ENCODE results near the gene TIGD4. TPM values are rescaled to one million over a fixed set of nuclear protein-coding genes. Genes with fewer than 3 reads are reported as not detected.

Gene TIGD4
- total RNA-seq = 0.16 TPM in 1 of 2 replicates, not detected in the other

GRCh38 chr4:152779513-152780266 is at the start of gene TIGD4, which contains the start of gene ARFIP1:
TSS of gene TIGD4 (minus strand) at chr4:152779730. CDS start at chr4:152771004, 8,726 bp downstream.
TSS of gene ARFIP1 (plus strand) at chr4:152779954. CDS start at chr4:152829634, 49,680 bp downstream.

Other genes with a start within 250 kb of the TIGD4 start
- 14.4 and 27.4 TPM in 2 replicates for gene FBXW7, start 243.6 kb downstream of the TIGD4 start, total RNA-seq
- gene TMEM154, start 99.7 kb downstream of the TIGD4 start, total RNA-seq = 1.8 and 7.4 TPM in 2 replicates
- gene ARFIP1, start 224 bp upstream of the TIGD4 start, total RNA-seq = 25.8 and 27.4 TPM in 2 replicates
- under 0.01 and 0.18 TPM in 2 replicates for gene FHDC1, start 156.6 kb upstream of the TIGD4 start, total RNA-seq